Measurements from ENCODE around the gene CNTNAP5. TPM values are rescaled to one million over a fixed set of nuclear protein-coding genes. Genes with fewer than 3 reads are reported as not detected.

Gene CNTNAP5
- total RNA-seq, 1 donor from 2014 or later = not detected

GRCh38 chr2:124647245-124647644, 622.2 kb downstream of the CNTNAP5 start:
- Histone ChIP-seq H3K4me1 (no peaks in the 10 kb centered on the region), H3K27ac (no peak overlapping the region), H3K27me3 (ENCODE audit: low read depth) (no peaks in the 10 kb centered on the region), H3K4me3 (no peak overlapping the region), H3K36me3 (no peaks in the 10 kb centered on the region), H3K9me3 (no peaks in the 10 kb centered on the region)
- ATAC-seq (peak in 1 of 2 donors; percentile 11), DNase-seq (no peak)
- TF ChIP-seq CTCF (IDR thresholded peaks at IDR 0.05) = no peak
- intact Hi-C loops (cut with DNase I) = no loop called here

- Histone ChIP-seq H3K36me3 (no peaks in the 10 kb centered on the region), H3K4me3 (no peak overlapping the region), H3K4me1 (no peaks in the 10 kb centered on the region), H3K27ac (no peak overlapping the region), H3K9me3 (no peaks in the 10 kb centered on the region), H3K27me3 (ENCODE audit: low read depth) (no peaks in the 10 kb centered on the region)
- ATAC-seq (peak in 1 of 2 donors; percentile 19), DNase-seq (no peak)
- no peak for TF ChIP-seq CTCF (IDR thresholded peaks at IDR 0.05)
- intact Hi-C loops (cut with DNase I) = no loop called here
Measured at GRCh38 chr2:124647663-124648062, 622.6 kb downstream of the CNTNAP5 start.

GRCh38 chr2:124649001-124649400, 623.9 kb downstream of the CNTNAP5 start:
- DNase-seq (no peak), ATAC-seq (no peak)
- H3K27me3 ChIP-seq (ENCODE audit: low read depth) = no peaks in the 10 kb centered on the region
- no peaks in the 10 kb centered on the region for H3K9me3 ChIP-seq
- H3K4me1 ChIP-seq = no peaks in the 10 kb centered on the region
- no peak overlapping the region for H3K4me3 ChIP-seq
- no peak for TF ChIP-seq CTCF (IDR thresholded peaks at IDR 0.05)
- intact Hi-C loops (cut with DNase I) = no loop called here
- H3K27ac ChIP-seq = no peak overlapping the region
- H3K36me3 ChIP-seq = no peaks in the 10 kb centered on the region

- Histone ChIP-seq H3K27me3 (ENCODE audit: low read depth) (no peaks in the 10 kb centered on the region), H3K36me3 (no peaks in the 10 kb centered on the region), H3K4me3 (no peak overlapping the region), H3K9me3 (no peaks in the 10 kb centered on the region), H3K4me1 (no peaks in the 10 kb centered on the region), H3K27ac (no peak overlapping the region)
- no peak for TF ChIP-seq CTCF (IDR thresholded peaks at IDR 0.05)
- intact Hi-C loops (cut with DNase I) = no loop called here
- DNase-seq = no peak
- no peak for ATAC-seq
Measured at GRCh38 chr2:124652099-124652498, 627.0 kb downstream of the CNTNAP5 start.

- DNase-seq (no peak), ATAC-seq (peak in 1 of 2 donors; percentile 53)
- Histone ChIP-seq H3K9me3 (no peaks in the 10 kb centered on the region), H3K4me1 (no peaks in the 10 kb centered on the region), H3K27ac (no peak overlapping the region), H3K4me3 (no peak overlapping the region), H3K36me3 (no peaks in the 10 kb centered on the region), H3K27me3 (ENCODE audit: low read depth) (no peaks in the 10 kb centered on the region)
- intact Hi-C loops (cut with DNase I) = no loop called here
- TF ChIP-seq CTCF (IDR thresholded peaks at IDR 0.05) = no peak
Measured at GRCh38 chr2:124658373-124658772, 633.3 kb downstream of the CNTNAP5 start.

GRCh38 chr2:124661558-124661957, 636.5 kb downstream of the CNTNAP5 start:
- Histone ChIP-seq H3K4me1 (no peaks in the 10 kb centered on the region), H3K4me3 (no peak overlapping the region), H3K27ac (no peak overlapping the region), H3K36me3 (no peaks in the 10 kb centered on the region), H3K9me3 (no peaks in the 10 kb centered on the region), H3K27me3 (ENCODE audit: low read depth) (no peaks in the 10 kb centered on the region)
- ATAC-seq (no peak), DNase-seq (no peak)
- no peak for TF ChIP-seq CTCF (IDR thresholded peaks at IDR 0.05)
- intact Hi-C loops (cut with DNase I) = no loop called here
